ENCODE data around the gene GLRA2. TPM values are rescaled to one million over a fixed set of nuclear protein-coding genes. Genes with fewer than 3 reads are reported as not detected.
"Not testable (repeated sequence)": the region's sequence is repeated elsewhere in the genome, so short reads cannot be mapped to it uniquely, and the experiment has no call there.

GLRA2 gene
- total RNA-seq, 1 experiment from 2014 or later = not detected

DNA sequence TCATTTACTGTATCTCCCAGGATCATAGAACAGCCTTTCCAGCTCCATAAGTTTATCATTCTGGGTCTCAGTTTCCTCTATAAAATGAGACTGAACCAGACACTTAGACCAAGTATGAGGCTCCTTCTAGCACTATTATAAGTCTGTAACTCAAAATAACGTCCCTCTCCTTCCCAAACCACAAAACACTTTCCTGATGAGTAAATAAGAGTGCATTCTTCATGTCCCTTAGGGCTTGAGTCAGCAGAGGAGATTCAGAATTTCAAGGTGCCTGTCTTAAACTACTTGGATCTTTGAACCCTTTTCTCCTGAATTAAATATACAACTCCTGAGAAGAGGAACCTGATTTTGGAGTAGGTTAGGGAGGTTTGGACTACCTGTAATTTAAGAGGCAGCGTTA, 62.6 kb downstream of the GLRA2 start:
- no peak for DNase-seq (ENCODE audit: low read depth)

DNA sequence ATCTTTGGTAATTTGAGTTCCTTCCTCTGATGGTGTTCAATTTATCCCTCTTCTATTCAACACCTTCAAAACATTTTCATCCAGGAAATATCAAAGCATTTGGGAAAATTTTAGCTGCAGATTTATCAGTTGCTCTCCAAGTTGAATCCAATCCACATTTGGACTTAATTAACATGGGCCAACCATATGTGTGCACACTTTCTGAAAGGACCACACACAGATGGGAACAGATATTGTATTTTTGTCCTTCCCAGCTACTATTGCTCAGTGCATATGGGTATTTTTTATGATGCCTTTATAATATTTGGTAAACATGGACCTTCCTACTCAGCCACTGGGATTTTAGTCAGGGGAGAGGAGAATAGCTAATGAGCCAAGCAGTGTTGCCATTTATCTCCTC, 65.2 kb downstream of the GLRA2 start:
- no peak for DNase-seq (ENCODE audit: low read depth)

DNA sequence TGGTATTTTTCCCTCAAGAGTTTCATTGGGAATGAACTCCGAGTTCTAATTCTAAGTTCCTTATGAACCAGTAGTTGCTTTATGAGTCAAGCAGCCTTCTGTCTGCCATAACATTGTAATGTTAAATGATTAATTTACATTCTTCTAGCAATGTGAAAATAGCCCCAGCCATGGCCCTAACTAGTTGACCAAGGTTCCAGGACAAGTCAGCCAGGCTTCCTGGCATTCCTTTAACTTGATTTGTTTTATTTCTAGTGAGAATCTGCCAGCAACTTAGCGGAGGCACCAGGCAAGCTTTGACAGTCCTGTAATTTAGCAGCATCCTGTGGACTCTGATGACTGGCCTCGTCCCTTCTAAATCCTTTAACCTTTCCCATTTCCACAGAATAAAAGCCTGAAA, 69.0 kb downstream of the GLRA2 start:
- no peak for DNase-seq (ENCODE audit: low read depth)

DNA sequence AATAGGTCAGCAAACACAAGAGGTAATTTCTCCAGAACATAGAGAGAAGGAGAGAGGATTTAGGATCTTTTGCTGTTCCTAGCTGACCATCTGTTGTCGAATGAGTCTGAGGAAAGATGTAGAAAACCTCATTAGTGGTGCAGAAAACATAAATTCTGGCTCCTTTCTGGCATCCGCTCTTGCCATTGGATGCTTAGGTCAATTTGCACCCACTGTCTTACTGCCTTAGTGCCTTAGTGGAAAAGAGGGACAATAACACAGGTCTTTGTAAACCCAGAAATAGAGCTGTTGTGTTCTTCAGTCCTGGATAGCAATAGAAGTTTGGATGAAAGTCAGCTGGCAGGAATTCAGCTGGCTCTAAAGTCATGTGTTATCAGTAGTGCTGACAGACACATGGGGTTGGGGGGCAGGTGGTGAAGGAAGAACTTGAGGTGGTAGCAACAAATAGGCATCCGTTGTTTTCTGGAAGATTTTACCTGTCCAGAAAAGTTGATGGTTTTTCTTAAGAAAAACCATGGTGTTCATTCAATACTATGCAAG, 78.2 kb downstream of the GLRA2 start:
- DNase-seq (ENCODE audit: low read depth) = no peak

DNA sequence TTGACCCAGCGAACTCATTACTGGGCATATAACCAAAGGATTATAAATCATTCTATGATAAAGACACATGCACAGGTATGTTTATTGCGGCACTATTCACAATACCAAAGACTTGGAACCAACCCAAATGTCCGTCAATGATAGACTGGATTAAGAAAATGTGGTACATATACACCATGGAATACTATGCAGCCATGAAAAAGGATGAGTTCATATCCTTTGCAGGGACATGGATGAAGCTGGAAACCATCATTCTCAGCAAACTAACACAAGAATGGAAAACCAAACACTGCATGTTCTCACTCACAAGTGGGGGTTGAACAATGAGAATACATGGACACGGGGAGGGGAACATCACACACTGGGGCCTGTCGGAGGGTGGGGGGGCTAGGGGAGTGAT, 83.1 kb downstream of the GLRA2 start:
- not testable (repeated sequence) for DNase-seq (ENCODE audit: low read depth)

DNA sequence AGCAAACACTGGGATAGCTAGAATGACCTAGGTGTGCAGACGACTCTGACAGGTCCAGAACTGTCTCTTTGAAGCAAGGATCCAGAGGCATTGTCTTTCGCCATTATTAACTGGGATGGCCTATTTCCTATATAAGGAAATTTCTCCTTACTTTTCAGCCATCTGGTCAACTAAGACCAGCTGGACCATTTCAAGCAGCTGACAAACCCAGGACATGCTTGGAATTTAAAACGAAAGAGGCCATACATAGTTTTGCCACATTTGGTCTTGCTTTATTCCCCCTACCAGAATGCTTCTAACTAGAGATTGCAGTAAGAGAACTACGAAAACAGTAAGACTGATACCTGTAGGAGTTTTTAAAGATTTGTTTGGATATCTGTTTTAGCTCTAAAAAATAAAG, 87.0 kb downstream of the GLRA2 start:
- no peak for DNase-seq (ENCODE audit: low read depth)

DNA sequence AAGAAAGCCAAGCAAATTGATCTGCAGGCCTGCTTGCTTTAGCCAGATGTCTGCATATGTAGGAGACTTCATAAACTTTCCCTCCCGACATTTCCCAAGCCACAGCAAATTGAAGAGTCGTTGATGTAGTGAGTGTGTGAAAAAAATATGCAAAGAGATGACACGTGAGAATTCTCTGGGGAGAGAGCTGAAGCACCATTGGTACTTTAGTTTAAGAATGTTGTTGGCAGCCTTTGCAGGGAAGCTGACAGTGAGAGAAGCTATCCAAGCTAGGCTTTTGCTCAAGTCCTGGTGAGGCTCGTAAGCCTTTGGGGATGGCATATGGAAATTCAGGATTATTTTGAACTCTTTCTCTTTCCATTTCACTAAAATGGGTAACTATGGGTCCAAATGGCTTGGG, 87.5 kb downstream of the GLRA2 start:
- no peak for DNase-seq (ENCODE audit: low read depth)

DNA sequence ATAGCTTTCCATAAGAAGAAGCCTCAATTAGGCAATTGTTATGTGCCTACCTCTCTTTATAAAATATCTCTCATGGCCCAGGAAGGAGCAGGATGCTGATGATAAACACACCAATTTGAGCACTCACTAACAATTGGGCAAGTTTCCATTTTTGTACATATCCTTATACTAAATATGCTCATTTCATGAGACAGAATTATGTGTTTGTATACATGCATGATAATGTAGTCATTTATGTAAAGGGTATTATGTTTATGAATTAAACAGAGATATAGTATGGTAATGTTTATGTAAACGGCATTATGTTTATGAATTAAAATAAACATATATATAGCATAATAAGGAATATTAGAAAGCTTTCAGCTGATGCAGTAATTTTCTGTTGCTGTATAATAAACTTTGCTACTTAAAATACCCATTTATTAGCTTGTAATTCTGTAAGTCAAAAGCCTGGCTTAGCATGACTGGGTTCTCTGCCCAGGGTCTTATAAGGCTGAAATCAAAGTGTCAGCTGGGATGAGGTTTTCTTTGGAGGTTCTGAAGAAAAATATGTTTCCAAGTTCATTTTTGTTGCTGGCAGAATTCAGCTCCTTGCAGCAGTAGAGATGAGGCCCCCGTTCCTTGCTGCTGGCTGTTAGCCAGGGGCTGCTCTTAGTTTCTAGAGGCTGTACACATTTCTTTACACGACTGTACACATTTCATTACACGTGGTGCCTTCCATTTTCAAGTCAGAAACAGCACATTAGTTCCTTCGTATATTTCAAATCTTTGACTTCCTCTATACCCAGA, 89.0 kb downstream of the GLRA2 start:
- no peak for DNase-seq (ENCODE audit: low read depth)

DNA sequence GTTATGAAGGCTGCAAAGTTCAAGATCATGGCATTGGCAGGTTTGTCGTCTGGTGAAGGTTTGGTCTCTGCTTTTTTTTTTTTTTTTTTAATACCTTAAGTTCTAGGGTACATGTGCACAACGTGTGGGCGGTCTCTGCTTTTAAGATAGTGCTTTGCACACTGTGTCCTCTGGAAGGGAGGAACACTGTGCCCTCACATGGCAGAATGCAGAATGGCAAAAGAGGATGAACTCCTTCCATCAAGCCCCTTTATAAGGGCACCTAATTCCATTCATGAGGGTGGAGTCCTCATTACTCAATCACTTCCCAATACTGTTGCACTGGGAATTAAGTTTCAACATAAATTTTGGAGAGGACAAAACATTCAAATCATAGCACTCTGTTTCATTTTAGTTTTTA, 101.4 kb downstream of the GLRA2 start:
- no peak for DNase-seq (ENCODE audit: low read depth)

DNA sequence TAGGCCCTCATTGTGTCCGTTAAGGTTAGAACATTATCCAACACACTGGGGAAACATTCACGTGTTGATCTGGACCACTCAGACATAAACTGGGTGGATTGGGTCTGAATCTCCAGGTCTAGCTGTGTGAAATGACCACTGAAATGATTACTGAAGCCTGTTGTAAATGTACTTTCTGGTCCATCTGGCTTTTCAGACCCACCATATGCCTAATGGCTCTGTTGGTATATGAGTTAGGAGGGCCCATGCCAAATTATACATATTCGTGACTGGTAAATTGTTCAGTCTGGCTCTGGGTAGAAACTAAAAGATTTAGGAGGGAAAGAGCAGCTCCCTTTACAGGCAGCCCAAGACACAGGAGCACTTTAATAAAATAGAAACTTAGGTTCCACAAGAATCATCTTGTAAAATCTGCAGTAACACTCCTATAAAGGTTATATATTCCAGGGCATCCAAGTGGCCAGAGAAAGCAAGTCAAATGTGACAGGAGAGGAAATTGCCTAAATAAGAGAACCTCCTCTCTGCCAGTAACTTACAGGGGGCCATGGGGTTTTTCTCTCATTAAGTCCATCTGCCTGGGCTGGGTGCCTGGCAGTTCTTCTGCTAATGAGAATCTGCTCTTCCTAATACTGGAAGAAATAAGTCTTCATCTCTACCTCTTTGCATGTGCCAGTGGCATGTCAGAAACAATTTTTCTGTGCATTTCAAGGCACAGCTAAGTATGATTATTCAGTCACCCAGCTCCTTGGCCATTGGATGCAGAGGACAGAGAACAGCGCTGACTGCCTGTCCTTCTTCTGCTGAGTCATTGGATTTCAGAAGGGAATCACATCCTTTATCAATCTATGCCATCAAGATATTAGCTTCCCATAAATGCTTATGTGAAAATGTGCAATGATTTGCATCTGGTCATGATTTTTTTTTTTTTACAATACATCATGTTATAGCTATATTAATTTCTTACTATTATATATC, 112.6 kb downstream of the GLRA2 start:
- DNase-seq (ENCODE audit: low read depth) = no peak

DNA sequence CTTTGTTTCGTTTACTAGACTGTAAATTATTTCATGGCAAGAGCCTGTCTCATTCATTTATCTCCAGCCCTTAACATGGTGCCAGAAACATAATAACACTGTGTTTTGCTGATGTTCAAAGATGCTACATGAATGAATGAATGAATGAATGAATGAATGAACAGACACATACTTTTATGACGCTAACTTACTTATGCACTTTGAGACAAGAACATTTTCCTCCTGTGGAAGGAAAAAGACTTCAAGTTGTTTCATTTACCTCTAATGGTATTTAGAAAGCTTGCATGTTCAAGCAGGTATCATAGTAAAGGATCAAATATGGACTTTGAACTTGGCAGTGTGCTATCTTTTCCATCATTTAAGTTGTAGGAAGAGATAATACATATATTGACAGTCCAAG, 131.6 kb downstream of the GLRA2 start:
- DNase-seq (ENCODE audit: low read depth) = no peak

DNA sequence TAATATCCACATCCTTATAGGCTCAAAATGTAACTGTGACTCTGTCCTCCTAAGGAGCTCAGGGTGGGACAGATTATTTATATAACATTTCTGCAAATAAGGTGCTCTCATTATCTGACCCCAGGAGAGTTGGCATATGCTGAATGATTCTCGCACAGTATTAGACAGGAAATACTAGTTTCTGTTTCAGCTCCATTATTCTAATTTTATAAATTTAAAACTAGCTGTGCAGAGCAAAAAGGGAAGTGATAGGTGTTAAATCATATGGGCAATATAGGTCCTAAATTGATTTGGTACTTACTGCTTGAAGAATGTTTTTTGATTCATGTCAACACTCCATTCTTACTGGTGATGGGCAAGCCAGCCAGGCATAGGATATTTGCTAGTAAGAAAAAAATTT, 141.5 kb downstream of the GLRA2 start:
- DNase-seq (ENCODE audit: low read depth) = no peak

DNA sequence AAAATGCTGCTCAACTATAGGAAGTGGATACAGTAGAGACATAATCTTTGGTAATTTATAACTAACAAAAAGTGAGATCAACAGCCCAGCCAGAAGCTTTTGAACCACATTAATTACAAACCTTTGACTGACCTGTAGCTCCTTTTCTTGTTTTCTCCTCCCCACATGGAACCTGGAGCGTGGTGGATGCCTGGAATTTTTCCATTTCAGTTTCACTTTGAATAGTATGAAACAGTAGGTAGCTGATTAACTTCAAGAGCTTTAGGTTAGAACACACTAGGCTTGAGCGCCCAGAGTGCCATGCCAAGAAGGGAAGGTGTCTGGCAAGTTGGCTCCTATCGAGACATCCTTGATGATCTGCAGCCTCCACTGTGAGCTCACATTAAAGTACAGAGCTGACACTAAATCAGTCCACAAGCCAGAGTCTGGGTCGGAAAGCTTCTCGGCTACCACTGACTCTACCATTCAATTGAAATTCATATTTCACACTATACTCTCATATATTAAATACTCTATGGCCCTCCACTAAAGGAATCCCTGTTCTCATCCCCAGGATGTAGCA, 143.4 kb downstream of the GLRA2 start:
- no peak for DNase-seq (ENCODE audit: low read depth)

DNA sequence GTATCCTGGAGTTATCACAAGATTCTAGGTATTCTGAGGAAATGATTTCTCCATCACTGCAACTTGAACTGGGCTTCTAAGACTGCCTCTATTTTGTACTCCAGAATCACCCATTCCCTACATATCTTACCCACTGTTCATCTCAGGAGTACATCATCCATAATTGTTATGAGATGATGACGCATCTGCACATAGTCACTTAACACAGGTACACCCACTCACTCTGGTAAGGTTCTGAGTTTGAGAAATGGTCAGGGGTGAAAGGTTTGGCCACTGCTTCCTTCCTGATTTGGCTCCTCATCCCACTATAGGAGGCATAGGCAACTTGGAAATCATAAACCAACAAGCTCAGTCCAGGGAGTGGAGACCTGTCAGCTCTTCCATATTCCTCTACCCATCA, 143.9 kb downstream of the GLRA2 start:
- no peak for DNase-seq (ENCODE audit: low read depth)

DNA sequence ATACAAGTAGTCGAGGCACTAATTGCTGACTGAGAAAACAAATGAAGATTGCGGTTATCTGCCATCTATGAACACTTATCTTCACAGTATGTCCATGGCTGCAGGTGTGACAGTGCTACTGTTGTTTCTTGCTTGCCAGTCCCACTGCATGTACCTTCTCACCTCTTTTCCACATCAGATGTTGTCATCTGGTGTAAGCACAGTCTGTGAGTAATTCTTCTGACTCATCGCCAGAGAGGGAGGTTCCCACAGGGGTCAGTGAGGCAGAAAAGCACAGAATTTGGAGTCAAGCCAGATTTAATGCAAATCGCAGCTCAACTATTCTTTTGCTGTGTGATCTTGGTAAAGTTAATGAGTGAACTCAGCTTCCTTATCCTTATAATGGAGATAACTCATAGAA, 144.4 kb downstream of the GLRA2 start:
- peak; percentile 80 for DNase-seq (ENCODE audit: low read depth)

DNA sequence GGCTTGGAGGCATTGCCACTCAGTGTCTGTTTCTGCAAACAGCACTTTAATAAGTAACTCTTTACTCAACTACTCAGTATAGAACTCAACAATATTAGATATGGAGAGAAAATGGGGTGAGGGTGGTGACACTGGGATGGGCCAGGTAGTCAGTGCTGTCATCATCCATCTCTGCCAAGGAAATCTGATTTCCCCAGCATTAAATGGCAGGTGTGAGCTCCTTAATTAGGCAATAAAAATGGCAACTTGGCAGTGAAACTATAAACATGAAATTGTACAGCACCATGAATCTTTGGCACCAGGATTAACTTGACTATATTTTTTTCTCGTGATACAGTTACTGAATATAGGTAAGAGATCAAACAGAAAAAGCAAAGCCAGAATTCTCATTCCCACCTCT, 146.2 kb downstream of the GLRA2 start:
- DNase-seq (ENCODE audit: low read depth) = no peak

DNA sequence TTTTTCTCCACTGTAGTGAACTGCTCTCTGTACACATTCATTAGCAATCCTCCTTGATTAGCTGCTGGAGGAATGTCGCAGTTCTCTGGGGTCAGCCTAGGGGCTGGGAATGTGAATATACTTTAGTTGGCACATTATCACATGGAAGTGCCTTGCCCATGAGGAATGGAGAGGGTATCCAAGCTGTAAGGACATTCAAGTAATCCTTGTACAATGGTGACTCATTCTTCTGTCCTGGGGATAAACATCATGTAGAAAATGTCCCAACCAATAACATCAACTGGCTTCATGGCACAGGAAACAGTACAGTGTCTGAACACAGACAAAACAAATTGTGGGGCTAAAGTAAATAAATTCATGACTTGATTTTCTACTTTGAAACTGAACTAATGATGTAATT, 147.1 kb downstream of the GLRA2 start:
- peak; percentile 14 for DNase-seq (ENCODE audit: low read depth)

DNA sequence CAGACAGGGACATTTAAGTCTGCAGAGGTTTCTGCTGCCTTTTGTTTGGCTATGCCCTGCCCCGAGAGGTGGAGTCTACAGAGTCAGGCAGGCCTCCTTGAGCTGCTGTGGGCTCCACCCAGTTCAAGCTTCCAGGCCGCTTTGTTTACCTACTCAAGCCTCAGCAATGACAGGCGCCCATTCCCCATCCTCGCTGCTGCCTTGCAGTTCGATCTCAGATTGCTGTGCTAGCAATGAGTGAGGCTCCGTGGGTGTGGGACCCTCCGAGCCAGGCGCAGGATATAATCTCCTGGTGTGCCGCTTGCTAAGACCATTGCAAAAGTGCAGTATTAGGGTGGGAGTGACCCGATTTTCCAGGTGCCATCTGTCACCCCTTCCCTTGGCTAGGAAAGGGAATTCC, 159.0 kb downstream of the GLRA2 start:
- DNase-seq (ENCODE audit: low read depth) = not testable (repeated sequence)

DNA sequence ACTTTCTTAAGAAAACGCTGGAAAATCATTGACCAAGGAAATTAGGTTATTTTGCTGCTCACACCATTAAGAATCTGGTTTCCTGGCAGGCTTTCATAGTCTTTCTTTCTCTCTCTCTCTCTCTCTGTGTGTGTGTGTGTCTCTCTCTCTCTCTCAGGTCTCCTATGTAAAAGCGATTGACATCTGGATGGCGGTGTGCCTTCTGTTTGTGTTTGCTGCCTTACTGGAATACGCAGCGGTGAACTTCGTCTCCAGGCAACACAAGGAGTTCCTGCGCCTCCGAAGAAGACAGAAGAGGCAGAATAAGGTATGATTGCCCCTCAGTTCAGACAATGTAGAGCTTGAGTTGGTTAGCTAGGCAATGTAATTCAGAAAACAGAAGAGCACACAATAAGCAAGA, 161.2 kb downstream of the GLRA2 start:
- DNase-seq (ENCODE audit: low read depth) = no peak

DNA sequence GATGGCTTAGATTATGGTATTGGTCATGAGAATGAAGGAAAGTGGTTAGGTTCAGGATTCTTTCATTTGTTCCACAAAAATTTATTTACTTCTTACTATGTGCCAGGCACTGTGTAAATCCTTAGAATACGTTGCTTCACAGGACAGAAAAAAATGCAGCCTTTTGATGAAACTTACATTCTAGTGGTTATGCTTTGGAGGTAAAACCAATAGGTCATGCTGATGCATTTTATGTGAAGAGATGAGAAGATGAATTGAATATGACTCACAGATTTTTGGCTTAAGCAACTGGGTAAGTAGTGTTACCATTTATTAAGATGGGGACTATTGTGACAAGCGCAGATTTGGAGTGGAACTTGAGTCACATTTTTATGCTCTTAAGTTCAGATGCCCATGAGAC, 165.3 kb downstream of the GLRA2 start:
- no peak for DNase-seq (ENCODE audit: low read depth)

DNA sequence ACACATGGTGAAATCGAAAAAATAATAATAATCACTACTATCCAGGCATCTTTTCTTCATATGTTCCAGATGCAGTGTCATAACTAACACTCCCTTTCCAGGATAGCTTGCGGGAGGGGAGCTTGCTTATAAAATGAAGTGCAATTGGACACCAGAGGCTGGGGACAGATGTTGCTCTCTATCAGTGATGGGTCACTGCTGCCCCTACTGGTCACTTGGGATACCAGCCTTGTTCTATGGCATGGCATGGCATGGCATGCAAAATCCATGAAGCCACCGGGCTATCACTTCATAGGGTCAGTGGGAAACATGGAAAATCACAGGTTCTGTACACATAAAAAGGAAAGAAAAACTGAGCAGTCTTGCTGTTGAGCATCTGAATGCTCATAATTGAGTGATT, 168.1 kb downstream of the GLRA2 start:
- DNase-seq (ENCODE audit: low read depth) = peak; percentile 3

DNA sequence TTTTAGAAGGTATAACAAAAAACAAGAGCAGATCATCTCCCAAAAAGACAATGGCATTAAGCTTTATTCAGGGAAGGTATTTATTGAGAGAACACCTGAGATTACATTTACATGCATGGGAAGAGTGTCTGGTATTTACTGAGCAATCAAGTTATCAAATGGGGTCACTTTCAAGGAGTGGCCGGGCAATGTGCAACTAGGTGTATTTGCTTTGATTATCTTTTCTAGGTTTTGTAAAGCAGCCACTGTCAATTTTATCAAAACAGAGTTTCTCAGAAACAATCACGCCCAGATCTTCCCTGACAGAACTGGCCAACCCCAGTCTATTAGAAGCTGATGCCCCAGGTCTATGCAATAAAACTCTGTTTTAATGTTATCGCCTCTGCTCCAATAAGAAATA, 169.5 kb downstream of the GLRA2 start:
- DNase-seq (ENCODE audit: low read depth) = no peak
